Caco-2 (cell line): ENCODE results near the gene FAM13B. TPM values are rescaled to one million over a fixed set of nuclear protein-coding genes. Genes with fewer than 3 reads are reported as not detected.

Experiments used
- BruUV-seq: library from RNA; stranded (reverse); fragments of 400-500 nt; replicated peaks from 2 replicates; lab custom pipeline; 2021; lab: Mats Ljungman, UMichigan
- CTCF ChIA-PET: fragments of 300-600 bp; sonication (Branson Sonifier 250); formaldehyde crosslinking; loops from one replicate; lab custom pipeline; 2022; ENCODE audit warnings: antibody characterized with exemption; lab: Charles Lee
- POLR2A ChIA-PET: fragments of 300-600 bp; sonication (Branson Sonifier 250); formaldehyde crosslinking; loops from one replicate; lab custom pipeline; 2022; ENCODE audit warnings: antibody characterized with exemption; lab: Charles Lee
- DNase-seq, 2 experiments: peaks; one replicate each; pipeline versions ENCODE4 v3.0.0 to v3.0.0-alpha.2; 2020 to 2022
- H3K27me3 ChIP-seq: replicated peaks from 2 replicates; pipeline ENCODE4 v1.6.0; 2011; ENCODE audit warnings: low read length; ENCODE audit not compliant: control insufficient read depth, insufficient read depth
- H3K36me3 ChIP-seq: 2 replicates; pipeline ENCODE4 v1.5.1; 2011; ENCODE audit warnings: low read length; ENCODE audit not compliant: control insufficient read depth, insufficient read depth
- H3K4me1 ChIP-seq: fragments of 250-450 bp; sonication (Bioruptor Pico); 2 replicates; pipeline ENCODE4 v1.5.1; 2020; ENCODE audit warnings: mild to moderate bottlenecking
- H3K4me3 ChIP-seq: 2 replicates; pipeline ENCODE4 v1.5.1; 2011; ENCODE audit warnings: low read depth, mild to moderate bottlenecking, control low read depth, low read length
- H3K9me3 ChIP-seq: fragments of 250-450 bp; sonication (Bioruptor Pico); 2 replicates; pipeline ENCODE4 v1.5.1; 2020; ENCODE audit warnings: mild to moderate bottlenecking, moderate library complexity
- H3K27ac Mint-ChIP-seq: one replicate; pipeline ENCODE4 v1.8.0; 2022; ENCODE audit warnings: mixed read lengths; ENCODE audit not compliant: unreplicated experiment
- H3K27me3 Mint-ChIP-seq: one replicate; pipeline ENCODE4 v1.8.0; 2022; ENCODE audit warnings: mixed read lengths; ENCODE audit not compliant: insufficient read depth, unreplicated experiment
- H3K36me3 Mint-ChIP-seq: one replicate; pipeline ENCODE4 v1.8.0; 2022; ENCODE audit warnings: mild to moderate bottlenecking, mixed read lengths; ENCODE audit not compliant: insufficient read depth, unreplicated experiment
- H3K4me1 Mint-ChIP-seq: one replicate; pipeline ENCODE4 v1.8.0; 2022; ENCODE audit warnings: low read depth, mixed read lengths; ENCODE audit not compliant: unreplicated experiment
- H3K4me3 Mint-ChIP-seq: one replicate; pipeline ENCODE4 v1.8.0; 2022; ENCODE audit warnings: mild to moderate bottlenecking, moderate library complexity, mixed read lengths; ENCODE audit not compliant: unreplicated experiment
- H3K9me3 Mint-ChIP-seq: one replicate; pipeline ENCODE4 v1.8.0; 2022; ENCODE audit warnings: mixed read lengths; ENCODE audit not compliant: unreplicated experiment
- intact Hi-C: fragments of 100-400 bp; cut with micrococcal nuclease; formaldehyde crosslinking; loops from one replicate; pipeline ENCODE4 v1.10.0; 2022; ENCODE audit not compliant: unreplicated experiment
- total RNA-seq: library from RNA; stranded (reverse); gene quantifications from 2 replicates; pipeline ENCODE4 v1.2.3, GENCODE V29; 2022
- TF ChIP-seq, protein P1 (sequence below), 2 experiments: fragments of 200-600 bp in 1 of 2; IDR thresholded peaks; 1 replicate in 1 of 2; 2 replicates in 1 of 2; pipeline versions ENCODE4 v1.5.1 to v1.8.0; 2011 to 2022; ENCODE audit warnings: antibody characterized with exemption in 1 of 2, control low read depth in 1 of 2, inconsistent platforms in 1 of 2, low read depth in 1 of 2, low read length in 1 of 2, mild to moderate bottlenecking in 1 of 2, moderate library complexity in 1 of 2; ENCODE audit not compliant: insufficient read depth in 1 of 2, severe bottlenecking in 1 of 2, unreplicated experiment in 1 of 2

The FAM13B gene
- total RNA-seq, 1 experiment from 2014 or later = 55.8 TPM

DNA sequence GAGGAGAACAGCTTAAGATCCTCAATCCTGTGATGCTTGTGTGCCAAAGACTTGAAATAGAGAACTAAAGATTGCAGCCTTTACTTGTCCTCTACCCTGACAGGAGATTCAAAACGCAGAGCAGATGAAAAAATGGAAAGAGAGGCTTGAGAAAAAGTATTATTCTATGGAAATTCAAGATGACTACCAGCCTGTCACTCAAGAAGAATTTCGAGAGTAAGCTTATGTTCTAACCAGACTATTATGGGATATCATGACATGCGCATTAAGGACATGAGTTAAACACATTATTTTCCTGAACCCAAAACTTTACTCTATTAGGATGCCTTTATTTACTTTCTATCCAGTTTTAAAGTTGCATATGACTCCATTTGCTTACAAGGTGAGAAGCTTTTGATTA lies 97.2 kb downstream of the FAM13B start:
- H3K27ac Mint-ChIP-seq = no peak overlapping the region
- peaks cover 57% of the 10 kb centered on the region for H3K36me3 Mint-ChIP-seq
- Histone ChIP-seq H3K36me3 (peaks cover 2% of the 10 kb centered on the region; the same call in 1 of the 2 replicates), H3K27me3 (no peaks in the 10 kb centered on the region), H3K4me3 (no peak overlapping the region), H3K4me1 (no peaks in the 10 kb centered on the region), H3K9me3 (no peaks in the 10 kb centered on the region)
- no peaks in the 10 kb centered on the region for H3K9me3 Mint-ChIP-seq
- no peak for DNase-seq
- H3K27me3 Mint-ChIP-seq = no peaks in the 10 kb centered on the region
- TF ChIP-seq, protein P1, sequence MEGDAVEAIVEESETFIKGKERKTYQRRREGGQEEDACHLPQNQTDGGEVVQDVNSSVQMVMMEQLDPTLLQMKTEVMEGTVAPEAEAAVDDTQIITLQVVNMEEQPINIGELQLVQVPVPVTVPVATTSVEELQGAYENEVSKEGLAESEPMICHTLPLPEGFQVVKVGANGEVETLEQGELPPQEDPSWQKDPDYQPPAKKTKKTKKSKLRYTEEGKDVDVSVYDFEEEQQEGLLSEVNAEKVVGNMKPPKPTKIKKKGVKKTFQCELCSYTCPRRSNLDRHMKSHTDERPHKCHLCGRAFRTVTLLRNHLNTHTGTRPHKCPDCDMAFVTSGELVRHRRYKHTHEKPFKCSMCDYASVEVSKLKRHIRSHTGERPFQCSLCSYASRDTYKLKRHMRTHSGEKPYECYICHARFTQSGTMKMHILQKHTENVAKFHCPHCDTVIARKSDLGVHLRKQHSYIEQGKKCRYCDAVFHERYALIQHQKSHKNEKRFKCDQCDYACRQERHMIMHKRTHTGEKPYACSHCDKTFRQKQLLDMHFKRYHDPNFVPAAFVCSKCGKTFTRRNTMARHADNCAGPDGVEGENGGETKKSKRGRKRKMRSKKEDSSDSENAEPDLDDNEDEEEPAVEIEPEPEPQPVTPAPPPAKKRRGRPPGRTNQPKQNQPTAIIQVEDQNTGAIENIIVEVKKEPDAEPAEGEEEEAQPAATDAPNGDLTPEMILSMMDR (IDR thresholded peaks at IDR 0.05; ENCODE audit: insufficient read depth in 1 of 2, low read depth in 1 of 2, low read length in 1 of 2, severe bottlenecking in 1 of 2, unreplicated experiment in 1 of 2) = no peak
- ChIA-PET CTCF (no interaction called here), POLR2A (no interaction called here)
- no TSS peak for BruUV-seq
- no peak overlapping the region for H3K4me3 Mint-ChIP-seq
- intact Hi-C loops = no loop called here
- H3K4me1 Mint-ChIP-seq = no peaks in the 10 kb centered on the region

DNA sequence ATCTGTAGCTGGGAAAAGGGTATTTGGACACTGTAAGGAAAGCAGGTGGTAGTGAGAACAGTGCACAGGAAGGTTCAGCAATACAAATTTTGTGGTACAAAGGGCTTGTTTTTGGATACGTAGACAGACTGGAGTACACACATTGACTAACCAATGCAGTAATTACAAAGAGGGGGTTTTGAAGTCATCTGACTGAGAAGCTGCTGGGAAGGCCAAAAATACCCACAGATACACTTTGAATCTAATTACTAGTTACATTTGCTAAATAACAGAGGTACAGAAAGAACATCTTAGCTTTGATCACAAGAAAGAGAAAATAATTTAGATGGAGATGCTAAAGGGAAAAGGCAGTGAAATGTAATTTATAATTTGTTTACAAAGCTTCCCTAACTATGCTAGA lies 97.7 kb downstream of the FAM13B start:
- no peak overlapping the region for H3K27ac Mint-ChIP-seq
- H3K36me3 ChIP-seq = peaks cover 2% of the 10 kb centered on the region; the same call in 1 of the 2 replicates
- BruUV-seq = no TSS peak
- CTCF ChIA-PET = no interaction called here
- TF ChIP-seq, protein P1 (IDR thresholded peaks at IDR 0.05; ENCODE audit: insufficient read depth in 1 of 2, low read depth in 1 of 2, low read length in 1 of 2, severe bottlenecking in 1 of 2, unreplicated experiment in 1 of 2) = no peak
- no peaks in the 10 kb centered on the region for H3K9me3 ChIP-seq
- POLR2A ChIA-PET = no interaction called here
- no peaks in the 10 kb centered on the region for H3K27me3 Mint-ChIP-seq
- intact Hi-C loops = no loop called here
- peaks cover 52% of the 10 kb centered on the region for H3K36me3 Mint-ChIP-seq
- no peak for DNase-seq
- no peaks in the 10 kb centered on the region for H3K4me1 Mint-ChIP-seq
- H3K27me3 ChIP-seq = no peaks in the 10 kb centered on the region
- no peaks in the 10 kb centered on the region for H3K4me1 ChIP-seq
- no peaks in the 10 kb centered on the region for H3K9me3 Mint-ChIP-seq
- H3K4me3 Mint-ChIP-seq = no peak overlapping the region
- no peak overlapping the region for H3K4me3 ChIP-seq

DNA sequence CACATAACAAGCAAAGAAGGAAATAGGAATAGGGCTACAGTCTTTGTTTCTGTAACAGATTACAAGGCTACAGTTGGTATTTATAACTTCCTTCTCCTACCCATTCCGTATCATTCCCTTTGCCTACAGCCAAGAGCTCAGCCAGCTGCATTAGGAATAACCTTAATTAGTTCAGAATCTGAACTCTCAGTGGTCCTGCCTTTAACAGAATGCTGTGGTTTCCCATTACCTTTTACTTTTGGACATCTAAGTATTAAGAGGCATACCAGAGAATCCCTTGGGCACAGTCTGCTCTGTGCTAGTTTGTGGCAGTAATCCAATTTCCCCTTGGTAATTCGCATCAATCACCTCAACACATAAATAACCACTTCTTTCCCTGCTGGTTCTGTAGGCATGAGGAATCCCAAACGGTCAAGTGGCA lies 99.4 kb downstream of the FAM13B start:
- no peak overlapping the region for H3K4me3 Mint-ChIP-seq
- Histone ChIP-seq H3K36me3 (no peaks in the 10 kb centered on the region), H3K4me1 (no peaks in the 10 kb centered on the region), H3K27me3 (no peaks in the 10 kb centered on the region), H3K4me3 (no peak overlapping the region), H3K9me3 (no peaks in the 10 kb centered on the region)
- ChIA-PET POLR2A (interaction anchor here (0.6 kb wide), 1 partner anchor 241 kb away, joined by 3 read pairs; no protein-coding TSS in a partner anchor), CTCF (interaction anchor here (0.6 kb wide), 1 partner anchor 96 kb away, joined by 6 read pairs; no protein-coding TSS in a partner anchor)
- no peak overlapping the region for H3K27ac Mint-ChIP-seq
- no peaks in the 10 kb centered on the region for H3K27me3 Mint-ChIP-seq
- no peaks in the 10 kb centered on the region for H3K4me1 Mint-ChIP-seq
- DNase-seq = no peak
- TF ChIP-seq, protein P1 (IDR thresholded peaks at IDR 0.05; ENCODE audit: insufficient read depth in 1 of 2, low read depth in 1 of 2, low read length in 1 of 2, severe bottlenecking in 1 of 2, unreplicated experiment in 1 of 2) = no peak
- intact Hi-C loops = no loop called here
- BruUV-seq = no TSS peak
- no peaks in the 10 kb centered on the region for H3K9me3 Mint-ChIP-seq
- H3K36me3 Mint-ChIP-seq = peaks cover 42% of the 10 kb centered on the region
